Lower leg skin (tissue), 3 donors: ENCODE measurements around the gene ADAMTSL2.

Source experiments
- CTCF ChIP-seq, 3 donors: fragments of 450-650 bp; IDR thresholded peaks; one replicate each; pipeline ENCODE4 v1.5.1; 2016; ENCODE audit warnings: antibody characterized with exemption in 3 of 3, mild to moderate bottlenecking in 3 of 3, moderate library complexity in 2 of 3
- POLR2A ChIP-seq, 2 donors: fragments of 450-650 bp; IDR thresholded peaks; one replicate each; pipeline ENCODE4 v1.6.1; 2016 to 2017; ENCODE audit warnings: antibody characterized with exemption in 2 of 2, mild to moderate bottlenecking in 1 of 2, moderate library complexity in 1 of 2

GRCh38 chr9:133610845-133611244 is 76.3 kb downstream of the ADAMTSL2 start:
- TF ChIP-seq CTCF (IDR thresholded peaks at IDR 0.05) (no peak), POLR2A (IDR thresholded peaks at IDR 0.05) (no peak)
